CD14-positive monocyte (primary cell): ENCODE results near the gene LYPLA2. TPM values are rescaled to one million over a fixed set of nuclear protein-coding genes. Genes with fewer than 3 reads are reported as not detected.

Experiments
- DNase-seq, 3 donors: peaks; one replicate each; pipeline ENCODE4 v3.0.0-alpha.2; 2011 to 2022
- H2AFZ ChIP-seq: 2 replicates; pipeline ENCODE4 v1.6.0; 2012; ENCODE audit warnings: mild to moderate bottlenecking, low read depth, low read length, inconsistent platforms; ENCODE audit not compliant: insufficient read depth, poor library complexity, severe bottlenecking
- H3K27ac ChIP-seq, 2 donors: 1 replicate in 1 of 2; 2 replicates in 1 of 2; pipeline ENCODE4 v1.5.1; 2012 to 2013; ENCODE audit warnings: low read length in 2 of 2, control low read depth in 1 of 2, inconsistent platforms in 1 of 2, low read depth in 1 of 2, mild to moderate bottlenecking in 1 of 2
- H3K27me3 ChIP-seq, 2 donors: one replicate each; pipeline versions ENCODE4 v1.6.0 to v1.6.1; 2011 to 2013; ENCODE audit warnings: low read length in 2 of 2; ENCODE audit not compliant: control insufficient read depth in 2 of 2, insufficient read depth in 2 of 2
- H3K36me3 ChIP-seq, 2 donors: replicated peaks in 1 of 2; 1 replicate in 1 of 2; 2 replicates in 1 of 2; pipeline versions ENCODE4 v1.5.1 to v1.6.1; 2012 to 2013; ENCODE audit warnings: low read length in 2 of 2, control low read depth in 1 of 2, inconsistent platforms in 1 of 2, mild to moderate bottlenecking in 1 of 2; ENCODE audit not compliant: insufficient read depth in 2 of 2, control insufficient read depth in 1 of 2
- H3K4me1 ChIP-seq, 2 donors: 1 replicate in 1 of 2; 2 replicates in 1 of 2; pipeline versions ENCODE4 v1.5.1 to v1.6.1; 2012 to 2013; ENCODE audit warnings: low read length in 2 of 2, control low read depth in 1 of 2, inconsistent platforms in 1 of 2, mild to moderate bottlenecking in 1 of 2, moderate library complexity in 1 of 2; ENCODE audit not compliant: insufficient read depth in 2 of 2, control insufficient read depth in 1 of 2
- H3K4me2 ChIP-seq: replicated peaks from 2 replicates; pipeline ENCODE3; 2012; ENCODE audit warnings: low read length, moderate library complexity, mild to moderate bottlenecking; ENCODE audit not compliant: poor library complexity, severe bottlenecking; ENCODE audit errors: extremely low read depth
- H3K4me3 ChIP-seq, 3 experiments: fragments of 200-600 bp in 1 of 3; sonication (generic) in 1 of 3; replicated peaks in 1 of 3; 1 replicate in 2 of 3; 2 replicates in 1 of 3; pipeline ENCODE4 v1.5.1; 2011 to 2013; ENCODE audit warnings: low read length in 3 of 3, mild to moderate bottlenecking in 3 of 3, control low read depth in 2 of 3, low read depth in 2 of 3, inconsistent platforms in 1 of 3, moderate library complexity in 1 of 3
- H3K79me2 ChIP-seq: 2 replicates; pipeline ENCODE4 v1.6.0; 2012; ENCODE audit warnings: mild to moderate bottlenecking, control low read depth, inconsistent platforms, low read length, moderate library complexity; ENCODE audit not compliant: insufficient read depth
- H3K9ac ChIP-seq: 2 replicates; pipeline ENCODE4 v1.6.0; 2017; ENCODE audit warnings: low read length, mild to moderate bottlenecking; ENCODE audit not compliant: insufficient read depth, poor library complexity, severe bottlenecking
- H3K9me3 ChIP-seq, 2 donors: replicated peaks in 1 of 2; 1 replicate in 1 of 2; 2 replicates in 1 of 2; pipeline versions ENCODE4 v1.5.1 to v1.6.1; 2012 to 2013; ENCODE audit warnings: low read length in 2 of 2, control low read depth in 1 of 2; ENCODE audit not compliant: control insufficient read depth in 1 of 2, insufficient read depth in 1 of 2
- H4K20me1 ChIP-seq: 2 replicates; pipeline ENCODE4 v1.6.0; 2012; ENCODE audit warnings: mild to moderate bottlenecking, low read length, control low read depth, moderate library complexity; ENCODE audit not compliant: insufficient read depth
- H3K27ac Mint-ChIP-seq, 7 donors: one replicate each; pipeline ENCODE4 v1.8.0; 2020; ENCODE audit warnings: mild to moderate bottlenecking in 7 of 7, mixed read lengths in 7 of 7, moderate library complexity in 6 of 7, inconsistent platforms in 2 of 7
- H3K27me3 Mint-ChIP-seq, 3 donors: one replicate each; pipeline ENCODE4 v1.8.0; 2021 to 2022; ENCODE audit warnings: low read depth in 3 of 3, mild to moderate bottlenecking in 3 of 3, mixed read lengths in 3 of 3, moderate library complexity in 3 of 3, inconsistent platforms in 1 of 3
- H3K36me3 Mint-ChIP-seq, 2 donors: one replicate each; pipeline ENCODE4 v1.8.0; 2020; ENCODE audit warnings: mixed read lengths in 2 of 2, inconsistent platforms in 1 of 2, mild to moderate bottlenecking in 1 of 2
- H3K4me1 Mint-ChIP-seq: one replicate; pipeline ENCODE4 v1.8.0; 2020; ENCODE audit warnings: mild to moderate bottlenecking, mixed read lengths
- H3K4me3 Mint-ChIP-seq, 2 donors: one replicate each; pipeline ENCODE4 v1.8.0; 2020; ENCODE audit warnings: mild to moderate bottlenecking in 2 of 2, mixed read lengths in 2 of 2, moderate library complexity in 1 of 2
- H3K9me3 Mint-ChIP-seq, 7 donors: one replicate each; pipeline ENCODE4 v1.8.0; 2020 to 2022; ENCODE audit warnings: mixed read lengths in 7 of 7, mild to moderate bottlenecking in 6 of 7, moderate library complexity in 6 of 7, inconsistent platforms in 2 of 7
- WGBS: methylation state at CpG from one replicate; pipeline ENCODE4 v1.1.5; 2013; ENCODE audit warnings: missing lambda C conversion rate; ENCODE audit not compliant: insufficient coverage; 5-methylcytosine and 5-hydroxymethylcytosine counted together
- intact Hi-C, 2 donors: fragments of 100-400 bp; cut with micrococcal nuclease; formaldehyde crosslinking; loops; one replicate each; pipeline versions ENCODE4 v1.15.0 to v1.15.1; 2023
- polyA plus RNA-seq, 3 donors: library from polyadenylated mRNA; depleted of rRNA in 1 of 3; unstranded in 2 of 3; stranded (reverse) in 1 of 3; fragments of 300-500 nt in 2 of 3; fragments of >200 nt in 1 of 3; fragmentation: Illumina TruSeq in 2 of 3; gene quantifications; 1 replicate in 2 of 3; 2 replicates in 1 of 3; pipeline ENCODE4 v1.2.3, GENCODE V29; 2012 to 2021
- TF ChIP-seq, protein P1 (sequence below): fragments of 200-600 bp; IDR thresholded peaks from one replicate; pipeline ENCODE4 v1.8.0; 2022; ENCODE audit warnings: antibody characterized with exemption, mild to moderate bottlenecking

LYPLA2 gene
- polyA plus RNA-seq, 3 donors: 68.3 to 86.7 (median 74.1) TPM

DNA sequence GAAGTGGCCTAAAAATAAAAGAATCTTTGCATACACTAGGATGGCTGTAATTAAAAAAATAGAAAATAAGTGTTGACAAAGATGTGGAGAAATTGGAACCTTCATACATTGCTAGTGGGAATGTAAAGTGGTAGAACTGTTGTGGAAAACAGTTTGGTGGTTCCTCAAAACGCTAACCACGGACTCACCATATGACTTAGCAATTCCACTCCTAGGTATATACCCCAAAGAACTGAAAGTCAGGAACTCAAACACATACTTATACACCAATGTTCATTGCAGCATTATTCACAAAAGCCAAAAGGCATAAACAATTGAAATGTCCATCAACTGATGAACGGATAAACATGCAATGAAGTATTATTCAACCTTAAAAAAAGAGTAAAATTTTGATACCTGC lies 45.1 kb downstream of the LYPLA2 start:
- TF ChIP-seq, protein P1, sequence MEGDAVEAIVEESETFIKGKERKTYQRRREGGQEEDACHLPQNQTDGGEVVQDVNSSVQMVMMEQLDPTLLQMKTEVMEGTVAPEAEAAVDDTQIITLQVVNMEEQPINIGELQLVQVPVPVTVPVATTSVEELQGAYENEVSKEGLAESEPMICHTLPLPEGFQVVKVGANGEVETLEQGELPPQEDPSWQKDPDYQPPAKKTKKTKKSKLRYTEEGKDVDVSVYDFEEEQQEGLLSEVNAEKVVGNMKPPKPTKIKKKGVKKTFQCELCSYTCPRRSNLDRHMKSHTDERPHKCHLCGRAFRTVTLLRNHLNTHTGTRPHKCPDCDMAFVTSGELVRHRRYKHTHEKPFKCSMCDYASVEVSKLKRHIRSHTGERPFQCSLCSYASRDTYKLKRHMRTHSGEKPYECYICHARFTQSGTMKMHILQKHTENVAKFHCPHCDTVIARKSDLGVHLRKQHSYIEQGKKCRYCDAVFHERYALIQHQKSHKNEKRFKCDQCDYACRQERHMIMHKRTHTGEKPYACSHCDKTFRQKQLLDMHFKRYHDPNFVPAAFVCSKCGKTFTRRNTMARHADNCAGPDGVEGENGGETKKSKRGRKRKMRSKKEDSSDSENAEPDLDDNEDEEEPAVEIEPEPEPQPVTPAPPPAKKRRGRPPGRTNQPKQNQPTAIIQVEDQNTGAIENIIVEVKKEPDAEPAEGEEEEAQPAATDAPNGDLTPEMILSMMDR: no peak
- no peaks in the 10 kb centered on the region for H3K27me3 ChIP-seq
- H3K4me3 Mint-ChIP-seq: no peak overlapping the region
- H3K27me3 Mint-ChIP-seq: peaks cover 0 to 5% (median 0%) of the 10 kb centered on the region in 3 donors
- WGBS: no CpG with 5 or more reads among the region's 3 CpGs
- no peak overlapping the region for H3K4me2 ChIP-seq
- no peaks in the 10 kb centered on the region for H3K36me3 Mint-ChIP-seq
- no peak overlapping the region for H3K4me3 ChIP-seq
- no peaks in the 10 kb centered on the region for H3K9me3 Mint-ChIP-seq
- H3K4me1 ChIP-seq: peaks cover 26% of the 10 kb centered on the region in 2 donors
- H4K20me1 ChIP-seq: no peaks in the 10 kb centered on the region
- intact Hi-C loops: no loop called here
- peak overlapping the region in 1 of 2 donors; percentile 68 for H3K27ac ChIP-seq
- H3K4me1 Mint-ChIP-seq: peaks cover 27% of the 10 kb centered on the region
- DNase-seq: peak in 2 of 3 donors; percentile 72 to 77
- H3K79me2 ChIP-seq: no peaks in the 10 kb centered on the region
- no peak overlapping the region for H3K9ac ChIP-seq
- H3K9me3 ChIP-seq: no peaks in the 10 kb centered on the region
- no peaks in the 10 kb centered on the region for H3K36me3 ChIP-seq
- H2AFZ ChIP-seq: no peak overlapping the region
- H3K27ac Mint-ChIP-seq: peak overlapping the region in 3 of 7 donors; percentile 12 to 38 (median 18)

GRCh38 chr1:23837908-23838307 lies 47.0 kb downstream of the LYPLA2 start:
- H2AFZ ChIP-seq: peak overlapping the region; percentile 56
- Mint-ChIP-seq H3K27ac (peak overlapping the region in 1 of 7 donors; percentile 28), H3K4me1 (peaks cover 29% of the 10 kb centered on the region), H3K9me3 (no peaks in the 10 kb centered on the region), H3K4me3 (peak overlapping the region; percentile 70 to 80), H3K27me3 (peaks cover 0 to 5% (median 0%) of the 10 kb centered on the region in 3 donors), H3K36me3 (no peaks in the 10 kb centered on the region)
- no peaks in the 10 kb centered on the region for H3K36me3 ChIP-seq
- peak overlapping the region; percentile 56 for H3K4me2 ChIP-seq
- peak overlapping the region in 1 of 2 donors; percentile 79 for H3K27ac ChIP-seq
- H3K27me3 ChIP-seq: no peaks in the 10 kb centered on the region
- H4K20me1 ChIP-seq: no peaks in the 10 kb centered on the region
- H3K4me1 ChIP-seq: peaks cover 26% of the 10 kb centered on the region in 2 donors
- peak overlapping the region; percentile 72 for H3K9ac ChIP-seq
- peak overlapping the region in 1 of 3 experiments; percentile 66 for H3K4me3 ChIP-seq
- TF ChIP-seq, protein P1: no peak
- intact Hi-C loops: no loop called here
- 44% methylated on average over 10 of the region's 13 CpGs for WGBS
- peak in 1 of 3 donors; percentile 36 for DNase-seq
- H3K9me3 ChIP-seq: no peaks in the 10 kb centered on the region
- H3K79me2 ChIP-seq: no peaks in the 10 kb centered on the region
